G401.6 (cell line): Measurements from ENCODE around the gene YWHAH.
A peak's percentile ranks its signal among the peaks of the same experiment; 100 is the strongest.

ENCODE experiments used
- FAIRE-seq: peaks from 2 replicates; lab custom pipeline; 2012; peaks lifted over from hg19 to GRCh38; lab: Jason Lieb, UNC

Gene YWHAH

GRCh38 chr22:31943978-31944699 is at the start of gene YWHAH:
Gene YWHAH, plus strand, starts transcription at chr22:31944535. Its CDS starts 199 bp downstream, at chr22:31944734.
- FAIRE-seq = peak; percentile 46

- no peak for FAIRE-seq
Measured at GRCh38 chr22:31895411-31896123, 48.8 kb upstream of the YWHAH start.

DNA sequence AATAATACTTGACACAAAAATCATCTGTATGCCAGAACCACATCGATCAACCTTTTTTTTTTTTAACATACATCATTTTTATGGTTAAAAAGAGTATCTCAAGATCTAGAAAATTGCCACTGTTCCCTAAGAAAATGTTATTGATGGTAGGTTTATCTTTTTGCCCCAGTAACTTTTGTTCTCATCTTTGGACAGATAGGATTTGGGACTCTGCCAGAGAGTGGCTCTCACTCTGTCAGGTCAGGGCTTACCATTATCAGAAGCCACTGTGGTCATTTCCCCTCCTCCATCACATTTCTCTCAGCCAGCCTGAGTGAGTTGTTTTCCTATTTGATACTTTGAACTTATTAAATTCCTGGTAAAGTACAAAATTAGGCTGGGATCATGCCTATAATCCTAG is 47.9 kb upstream of the YWHAH start:
- FAIRE-seq = no peak

DNA sequence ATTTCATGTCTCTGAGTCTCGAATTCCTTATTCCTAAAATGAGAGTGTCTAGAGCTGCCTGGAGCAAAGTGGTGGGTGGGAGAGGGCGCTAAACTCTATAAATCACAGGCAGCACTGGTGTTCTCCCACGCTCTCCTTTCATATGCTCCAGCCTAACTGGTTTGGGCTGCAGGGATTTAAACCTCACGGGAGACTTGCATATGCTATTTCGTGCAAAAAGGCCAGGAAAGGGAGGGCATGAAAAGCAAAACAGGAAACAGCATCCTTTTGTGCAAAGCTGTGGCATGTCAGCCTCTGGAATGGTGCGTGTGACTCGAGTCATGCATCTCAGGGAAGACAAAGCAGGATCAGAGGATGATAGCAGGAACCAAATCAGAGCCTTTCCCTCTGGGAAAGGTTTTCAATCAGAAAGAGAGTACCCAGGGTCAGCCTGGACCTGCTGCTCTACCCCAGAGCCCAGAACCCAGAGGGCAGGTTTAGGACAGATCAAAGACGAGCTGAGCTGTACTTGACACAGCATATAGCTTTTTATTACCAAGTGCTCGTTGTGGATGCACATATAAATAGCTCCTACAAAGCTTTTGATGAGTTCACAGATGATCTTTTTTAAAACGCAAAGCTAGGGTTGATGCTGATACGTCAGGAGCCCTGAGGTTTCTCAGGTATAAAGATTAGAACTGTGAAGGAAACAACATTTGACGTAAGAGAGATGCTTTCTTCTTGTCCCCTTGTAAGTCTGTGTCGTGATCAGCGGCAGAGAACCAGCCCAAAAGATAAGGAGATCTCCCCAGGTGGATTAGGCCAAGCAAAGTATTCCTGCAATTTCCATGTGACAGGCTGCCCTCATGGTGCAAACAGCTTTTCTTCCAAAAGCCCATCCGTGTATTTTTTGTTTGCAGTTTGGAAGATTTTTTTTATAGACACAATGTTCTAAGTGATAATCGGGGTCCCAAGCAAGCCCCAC is 46.2 kb upstream of the YWHAH start:
- FAIRE-seq = no peak

GRCh38 chr22:31898926-31899325 is 45.4 kb upstream of the YWHAH start:
- FAIRE-seq = no peak

DNA sequence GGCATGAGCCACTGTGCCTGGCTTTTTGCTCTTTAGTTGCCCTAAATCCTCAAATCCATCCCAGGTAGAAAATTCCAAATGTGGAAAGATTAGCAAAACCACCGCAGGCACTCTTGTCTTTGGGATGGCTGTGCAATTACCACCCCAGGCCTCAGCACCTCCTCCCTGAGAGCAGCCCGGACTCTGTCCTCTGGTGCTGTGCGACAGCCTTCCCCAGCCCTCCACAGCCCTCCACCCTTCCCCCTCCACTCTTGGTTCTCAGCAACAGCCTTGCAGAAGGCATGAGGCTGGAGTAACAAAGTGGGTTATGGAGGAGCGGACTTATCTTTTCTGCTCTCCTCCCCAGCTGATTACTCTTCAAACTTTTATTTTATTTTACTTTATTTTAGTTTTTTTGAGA is 44.7 kb upstream of the YWHAH start:
- no peak for FAIRE-seq

DNA sequence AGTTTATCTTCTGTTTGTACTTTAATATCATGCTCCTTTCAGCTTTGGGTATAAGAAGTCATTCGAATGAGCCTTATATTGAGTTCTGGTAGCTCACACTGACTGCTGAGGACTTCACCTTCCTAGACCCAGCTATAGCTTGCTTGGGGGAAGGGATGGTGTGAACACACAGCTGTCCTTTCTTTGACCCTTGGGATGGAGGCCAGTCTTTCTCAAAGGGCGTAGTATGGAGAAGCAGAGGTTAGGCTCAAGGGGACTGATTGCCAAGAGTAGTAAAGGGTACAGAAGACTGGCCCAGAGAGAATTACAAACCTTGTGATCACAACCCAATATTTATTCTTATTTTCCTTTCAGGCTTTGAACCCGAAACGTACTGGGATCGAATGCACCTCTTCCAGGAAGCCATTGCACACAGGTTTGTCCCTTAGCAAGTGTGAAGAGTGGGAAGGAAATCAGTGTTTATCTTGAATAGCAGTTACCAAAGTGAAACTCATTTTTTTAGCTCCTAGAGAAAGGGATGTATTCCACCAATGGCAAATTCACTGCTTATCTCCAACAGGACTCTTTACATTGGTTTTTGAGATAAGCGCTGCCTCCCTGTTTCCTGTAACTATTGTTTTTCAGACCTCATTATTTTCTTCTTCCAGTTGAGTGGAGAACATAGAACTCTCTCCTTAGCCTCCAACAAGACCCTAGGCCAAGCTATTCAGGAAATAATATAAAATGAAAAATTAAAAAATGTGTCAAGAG is 42.8 kb upstream of the YWHAH start:
- FAIRE-seq = no peak

- FAIRE-seq = no peak
Measured at GRCh38 chr22:31904651-31905050, 39.7 kb upstream of the YWHAH start.

- no peak for FAIRE-seq
Measured at GRCh38 chr22:31905356-31905755, 39.0 kb upstream of the YWHAH start.

- no peak for FAIRE-seq
Measured at GRCh38 chr22:31906086-31906485, 38.2 kb upstream of the YWHAH start.

DNA sequence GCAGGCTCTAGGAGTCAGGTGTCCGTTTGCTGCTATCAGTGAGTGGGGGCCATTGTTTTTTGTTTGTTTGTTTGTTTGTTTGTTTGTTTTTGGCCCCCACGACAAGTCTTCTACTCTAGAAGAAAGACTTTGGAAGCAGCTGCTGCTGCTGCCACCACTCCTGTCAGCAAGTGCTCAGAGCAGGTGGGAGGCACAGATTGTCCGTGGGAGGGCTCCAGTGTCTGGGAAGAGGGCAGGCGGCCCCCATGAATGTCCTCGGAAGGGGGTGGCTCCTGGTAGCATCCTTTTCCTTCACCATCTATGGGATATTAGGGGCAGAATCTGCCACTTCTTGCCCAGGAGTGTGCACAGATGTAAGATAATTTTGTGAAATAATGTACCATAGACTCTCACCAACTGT is 37.8 kb upstream of the YWHAH start:
- FAIRE-seq = no peak

DNA sequence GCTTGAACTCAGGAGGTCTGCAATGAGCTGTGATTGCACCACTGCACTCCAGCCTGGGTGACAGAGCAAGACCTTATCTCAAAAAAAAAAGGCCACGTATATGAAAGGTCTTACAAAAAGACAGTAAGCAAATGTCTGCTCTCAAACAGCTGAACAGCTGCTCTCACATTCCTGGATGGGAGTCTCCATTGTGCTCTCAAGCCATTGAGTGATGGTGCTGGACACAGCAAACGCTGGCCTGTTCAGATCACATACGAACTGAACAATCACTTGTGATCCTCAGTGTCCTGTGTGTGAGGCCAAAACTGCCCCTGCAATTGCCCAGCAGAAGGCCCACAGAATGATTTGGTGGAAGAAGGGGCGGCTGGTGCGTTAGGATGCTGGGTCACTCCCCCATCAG is 34.4 kb upstream of the YWHAH start:
- no peak for FAIRE-seq

- no peak for FAIRE-seq
Measured at GRCh38 chr22:31911565-31912406, 32.5 kb upstream of the YWHAH start.

- no peak for FAIRE-seq
Measured at GRCh38 chr22:31912407-31912743, 32.0 kb upstream of the YWHAH start.

- no peak for FAIRE-seq
Measured at GRCh38 chr22:31915586-31915985, 28.7 kb upstream of the YWHAH start.

- FAIRE-seq = no peak
Measured at GRCh38 chr22:31917227-31917921, 27.0 kb upstream of the YWHAH start.

DNA sequence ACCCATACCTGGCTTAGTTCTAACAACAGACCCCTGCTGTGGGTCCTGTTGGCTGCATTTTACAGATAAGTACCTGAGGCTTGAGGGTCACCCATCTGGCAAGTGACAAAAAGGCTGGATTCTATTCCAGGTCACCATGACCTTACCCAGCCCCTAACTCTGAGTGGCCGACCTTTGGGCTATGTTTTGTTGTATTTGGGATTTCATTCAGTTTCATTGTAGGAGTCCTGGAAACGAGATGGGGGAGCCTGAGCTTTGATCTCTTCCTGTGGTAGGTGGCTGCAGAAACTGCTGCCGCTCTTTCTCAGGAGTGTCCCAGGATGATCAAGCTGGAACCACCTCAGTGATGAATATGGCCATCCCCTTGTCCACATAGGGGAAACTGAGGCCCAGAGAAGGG is 24.6 kb upstream of the YWHAH start:
- FAIRE-seq = no peak

DNA sequence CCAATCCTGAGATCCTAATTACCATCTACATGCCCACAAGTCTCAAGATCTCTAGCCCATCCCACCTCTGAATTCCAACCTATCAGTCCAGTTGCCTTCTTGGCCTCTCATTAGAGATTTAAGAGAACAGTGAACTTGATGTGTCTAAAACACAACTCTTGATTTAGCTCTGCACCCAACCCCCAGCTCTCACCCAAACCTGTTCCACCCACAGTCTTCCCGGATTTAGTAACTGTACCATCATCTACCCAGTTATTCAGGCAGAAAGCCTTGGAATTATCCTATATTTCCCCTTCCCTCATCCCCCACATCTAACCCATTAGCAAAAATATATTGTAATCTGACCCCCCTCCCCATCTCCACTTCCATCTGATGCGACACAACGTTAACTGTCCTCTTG is 24.0 kb upstream of the YWHAH start:
- no peak for FAIRE-seq

DNA sequence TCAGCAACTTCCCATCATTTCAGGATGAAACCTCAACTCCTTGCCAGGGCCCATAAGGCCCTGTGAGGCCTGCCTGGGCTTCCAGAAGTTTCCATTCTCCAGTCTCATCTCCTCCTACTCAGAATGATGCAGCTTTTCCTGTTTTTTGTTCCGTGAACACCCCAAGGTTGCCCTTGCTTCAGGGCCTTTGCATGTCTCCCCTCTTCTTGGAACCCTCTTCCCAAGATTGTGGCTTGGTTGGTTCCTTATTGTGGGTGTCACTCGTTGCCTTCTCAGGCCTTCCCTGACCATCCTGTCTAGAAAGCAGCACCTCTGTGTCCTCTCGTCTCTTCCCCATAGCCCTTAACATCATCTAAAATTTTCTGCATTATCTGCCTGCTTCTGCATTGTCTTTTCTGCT is 23.2 kb upstream of the YWHAH start:
- FAIRE-seq = no peak

DNA sequence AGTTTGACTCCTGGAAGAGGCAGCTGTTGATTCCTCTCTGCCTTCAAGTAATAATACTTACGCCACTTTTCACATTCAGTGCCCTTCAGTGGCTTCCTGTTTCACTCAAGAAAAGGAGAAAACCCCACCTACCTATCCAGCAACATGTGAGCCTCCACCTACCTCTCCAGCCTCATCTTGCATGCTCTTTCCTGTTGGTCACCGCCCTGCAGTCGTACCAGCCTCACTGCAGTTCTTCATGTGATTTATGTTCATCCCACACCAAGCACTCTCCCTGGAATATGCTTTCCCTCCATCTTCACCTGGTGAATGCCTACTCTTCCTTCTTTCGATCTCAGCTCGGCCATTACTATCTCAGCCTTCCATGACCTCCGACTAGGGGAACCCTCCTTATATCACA is 21.8 kb upstream of the YWHAH start:
- no peak for FAIRE-seq

DNA sequence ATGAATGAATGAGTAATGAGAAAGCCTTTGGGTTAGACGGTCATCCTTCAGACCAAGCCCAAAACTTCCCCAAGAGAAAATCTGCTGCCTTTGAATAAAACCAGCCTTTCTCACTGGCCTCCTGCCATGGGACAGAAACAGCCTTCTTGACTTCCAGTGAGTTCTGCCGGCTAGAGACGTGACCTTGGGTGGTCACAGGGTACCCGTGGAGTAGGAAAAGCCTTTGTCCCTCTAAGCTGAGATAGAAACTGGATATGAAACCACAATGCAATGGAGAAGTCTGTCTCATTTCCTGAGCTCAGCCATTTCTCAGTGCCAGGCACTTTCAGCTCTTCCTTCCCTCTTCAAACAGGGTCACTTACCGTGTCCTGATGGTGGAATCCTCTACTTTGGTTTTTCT is 21.2 kb upstream of the YWHAH start:
- FAIRE-seq = no peak
